GM12873 (cell line): Measurements from ENCODE around the gene MACROD2.

ENCODE experiments used
- CTCF ChIP-seq: IDR thresholded peaks from 2 replicates; pipeline ENCODE4 v1.5.1; 2012; ENCODE audit warnings: low read depth, mild to moderate bottlenecking, moderate library complexity, low read length, control low read depth; ENCODE audit not compliant: insufficient read depth; ENCODE audit errors: missing control alignments

The MACROD2 gene

GRCh38 chr20:16011056-16011455 lies 2015.7 kb downstream of the MACROD2 start:
- TF ChIP-seq CTCF = no peak

GRCh38 chr20:16011519-16011918 lies 2016.2 kb downstream of the MACROD2 start:
- no peak for TF ChIP-seq CTCF

GRCh38 chr20:16013631-16014030 lies 2018.3 kb downstream of the MACROD2 start:
- no peak for TF ChIP-seq CTCF

- no peak for TF ChIP-seq CTCF
Observed at GRCh38 chr20:16014436-16014835, 2019.1 kb downstream of the MACROD2 start.

GRCh38 chr20:16017656-16018055 lies 2022.3 kb downstream of the MACROD2 start:
- no peak for TF ChIP-seq CTCF

GRCh38 chr20:16018881-16019280 lies 2023.6 kb downstream of the MACROD2 start:
- no peak for TF ChIP-seq CTCF

GRCh38 chr20:16020971-16021370 lies 2025.7 kb downstream of the MACROD2 start:
- TF ChIP-seq CTCF = no peak

GRCh38 chr20:16025084-16025483 lies 2029.8 kb downstream of the MACROD2 start:
- no peak for TF ChIP-seq CTCF
